Astrocyte of the cerebellum (primary cell): ENCODE measurements around the gene CPE.

Source experiments
- DNase-seq: peaks from one replicate; pipeline ENCODE4 v3.0.0-alpha.2; 2011; ENCODE audit warnings: low read depth
- H3K4me3 ChIP-seq: 2 replicates; pipeline ENCODE4 v1.5.1; 2011; ENCODE audit warnings: mild to moderate bottlenecking, low read depth, low read length, moderate library complexity
- CTCF ChIP-seq: IDR thresholded peaks from 2 replicates; pipeline ENCODE4 v1.5.1; 2012; ENCODE audit warnings: low read length, low read depth, moderate library complexity, mild to moderate bottlenecking; ENCODE audit errors: missing control alignments
- in situ Hi-C: cut with HindIII; loops from 2 replicates; pipeline ENCODE4 v1.10.0; 2017; ENCODE audit warnings: low sequenced_read_pairs

Gene CPE

DNA sequence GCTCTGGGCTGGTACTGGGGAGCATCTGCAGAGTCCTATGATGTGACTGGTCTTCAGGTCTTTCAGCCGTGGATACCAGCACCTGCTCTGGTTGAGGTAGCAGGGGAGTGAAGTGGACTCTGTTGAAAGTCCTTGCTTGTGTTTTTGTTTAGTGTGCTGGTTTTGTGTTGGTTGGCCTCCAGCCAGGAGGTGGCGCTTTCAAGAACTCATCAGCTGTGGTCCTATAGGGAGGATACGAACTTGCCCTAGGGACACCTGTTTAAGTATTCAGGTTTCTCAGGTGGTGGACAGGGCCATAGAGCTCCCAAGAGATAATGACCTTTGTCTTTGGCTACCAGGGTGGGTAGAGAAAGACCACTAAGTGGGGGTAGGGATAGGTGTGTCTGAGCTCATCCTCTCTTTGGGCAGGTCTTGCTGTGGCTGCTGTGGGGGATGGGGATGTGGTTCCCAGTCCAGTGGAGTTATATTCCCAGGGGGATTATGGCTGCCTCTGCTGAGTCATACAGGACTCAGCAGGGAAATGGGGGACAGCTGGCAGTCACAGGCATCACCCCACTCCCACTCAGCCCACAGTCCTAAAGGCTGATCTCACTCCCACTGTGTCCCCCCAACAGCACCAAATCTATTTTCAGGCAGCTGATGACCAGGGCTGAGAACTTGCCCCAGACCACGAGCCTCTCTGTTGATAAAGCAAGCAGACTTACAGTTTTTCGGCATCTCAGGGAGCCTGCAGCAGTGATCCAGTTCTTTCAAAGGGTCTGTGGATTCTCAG, 27.3 kb upstream of the CPE start:
- H3K4me3 ChIP-seq = no peak overlapping the region
- in situ Hi-C loops = no loop called here
- no peak for DNase-seq
- no peak for TF ChIP-seq CTCF

DNA sequence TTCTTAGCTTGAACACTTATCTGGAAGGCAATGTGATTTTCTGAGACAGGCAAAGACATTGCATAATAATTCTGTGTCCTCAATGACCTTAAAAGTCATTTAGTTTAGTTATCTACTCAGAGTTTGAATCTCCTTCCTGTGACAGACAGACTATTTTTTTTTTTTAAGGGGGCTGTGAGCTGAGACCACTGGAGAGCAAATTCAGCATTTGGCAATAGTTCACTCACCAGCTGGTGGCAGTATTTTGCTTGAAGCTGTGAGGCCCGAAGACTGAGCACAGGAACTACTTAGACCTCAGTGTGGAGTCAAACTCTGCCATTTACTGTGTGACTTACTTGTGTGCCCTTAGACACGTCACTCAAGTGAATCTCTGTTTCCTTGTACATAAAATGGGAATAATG, 22.9 kb upstream of the CPE start:
- no peak for DNase-seq
- in situ Hi-C loops = no loop called here
- no peak overlapping the region for H3K4me3 ChIP-seq
- peak; percentile 71 for TF ChIP-seq CTCF

- no peak for DNase-seq
- in situ Hi-C loops = no loop called here
- H3K4me3 ChIP-seq = no peak overlapping the region
- no peak for TF ChIP-seq CTCF
Measured at GRCh38 chr4:165359506-165359905, 19.3 kb upstream of the CPE start.

DNA sequence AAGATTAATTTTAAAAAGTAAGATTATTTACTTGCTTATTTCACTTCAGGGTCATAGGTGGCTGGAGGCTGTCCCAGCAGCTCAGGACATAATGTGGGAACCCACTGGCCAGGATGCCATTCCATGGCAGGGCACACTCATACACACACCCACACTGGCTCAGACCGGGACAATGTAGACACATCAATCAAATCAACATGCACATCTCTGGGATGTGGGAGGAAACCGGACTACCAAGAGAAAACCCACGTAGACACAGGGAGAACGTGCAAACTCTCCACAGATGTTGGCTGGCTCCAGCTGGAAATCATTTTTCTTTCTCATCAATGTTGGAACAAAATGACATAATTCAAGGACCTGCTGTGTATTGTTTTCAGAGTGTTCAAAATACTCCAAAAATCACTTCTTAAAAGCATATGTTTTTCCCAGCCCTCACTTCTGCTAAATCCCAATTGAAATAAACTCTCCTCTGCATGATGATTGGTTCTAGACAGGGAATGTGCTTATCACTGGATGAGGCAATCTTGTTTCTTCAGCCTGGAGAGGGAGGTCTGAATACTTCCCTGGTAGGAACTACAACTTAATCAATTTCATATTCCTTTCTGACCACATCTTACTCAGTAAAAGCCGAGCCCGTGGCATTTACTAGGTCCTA, 18.6 kb upstream of the CPE start:
- in situ Hi-C loops = no loop called here
- no peak overlapping the region for H3K4me3 ChIP-seq
- no peak for TF ChIP-seq CTCF
- no peak for DNase-seq

DNA sequence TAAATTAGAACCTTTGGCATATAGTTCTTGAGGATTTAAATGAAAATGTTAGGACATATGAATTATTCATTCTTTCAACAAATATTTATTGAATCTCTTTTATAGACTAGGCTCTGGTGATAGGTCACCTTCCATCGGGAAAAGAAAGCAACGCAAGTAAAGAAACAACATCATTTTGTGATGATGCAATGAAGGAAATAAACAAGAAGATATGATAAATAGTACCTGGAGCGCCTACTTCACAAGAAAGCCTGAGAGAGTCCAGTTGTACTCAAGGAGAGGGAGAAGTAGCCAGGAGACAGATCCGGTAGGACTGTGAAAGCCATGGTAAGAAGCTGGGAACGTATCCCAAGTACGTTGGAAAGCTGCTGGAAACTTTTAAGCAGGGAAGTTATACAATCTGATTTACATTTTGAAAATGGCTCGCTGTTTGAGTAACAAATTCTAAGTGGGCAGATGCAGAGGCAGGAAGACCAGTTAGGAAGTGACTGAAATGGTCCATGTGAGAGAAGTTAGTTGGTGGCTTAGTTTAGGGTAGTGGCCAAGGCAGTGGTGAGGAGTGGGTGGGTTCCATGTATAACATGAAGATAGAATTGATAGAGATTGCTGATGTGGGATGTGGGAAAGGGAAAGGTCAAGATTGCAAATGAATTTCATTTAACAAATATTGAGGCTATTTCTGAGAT, 17.7 kb upstream of the CPE start:
- H3K4me3 ChIP-seq = no peak overlapping the region
- no peak for DNase-seq
- in situ Hi-C loops = no loop called here
- no peak for TF ChIP-seq CTCF

DNA sequence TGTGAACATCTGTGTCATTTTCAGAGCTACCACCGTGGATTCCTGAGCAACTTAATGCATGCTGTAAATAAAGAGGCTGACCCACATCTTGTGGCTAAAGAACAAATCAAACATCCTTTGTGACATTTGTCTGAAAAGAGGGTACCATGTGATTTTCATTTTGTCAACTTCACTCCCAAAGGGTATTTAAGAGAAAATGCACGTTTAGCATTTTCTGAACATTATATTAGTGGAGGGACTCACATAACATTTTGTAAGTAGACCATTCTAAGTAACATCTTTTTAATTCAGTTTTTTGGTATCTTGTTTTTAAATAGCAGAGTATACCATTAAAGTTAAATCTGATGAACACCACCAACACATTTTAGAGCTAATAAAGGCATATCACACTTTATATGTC, 17.0 kb upstream of the CPE start:
- DNase-seq = no peak
- in situ Hi-C loops = no loop called here
- no peak for TF ChIP-seq CTCF
- no peak overlapping the region for H3K4me3 ChIP-seq
